HL-60 (cell line): ENCODE results near the gene MYOM1.

Experiments
- DNase-seq, 2 experiments: peaks; one replicate each; pipeline ENCODE4 v3.0.0-alpha.2; 2010 to 2020; ENCODE audit warnings: low read depth in 1 of 2, low spot score in 1 of 2
- H3K27ac ChIP-seq: fragments of 250-450 bp; sonication (Bioruptor Pico); replicated peaks from 2 replicates; pipeline ENCODE4 v1.5.1; 2020; ENCODE audit warnings: mild to moderate bottlenecking, moderate library complexity
- H3K27me3 ChIP-seq: fragments of 250-450 bp; sonication (Bioruptor Pico); 2 replicates; pipeline ENCODE4 v1.5.1; 2021; ENCODE audit warnings: mild to moderate bottlenecking, moderate library complexity; ENCODE audit not compliant: insufficient read depth, poor library complexity, severe bottlenecking
- H3K4me3 ChIP-seq: replicated peaks from 2 replicates; pipeline ENCODE4 v1.5.1; 2011; ENCODE audit warnings: mild to moderate bottlenecking, control low read depth, low read length; ENCODE audit not compliant: insufficient read depth
- GABPA ChIP-seq: IDR thresholded peaks from 2 replicates; pipeline ENCODE4 v1.6.1; 2012; ENCODE audit warnings: low read depth
- POLR2AphosphoS5 ChIP-seq: IDR thresholded peaks from 2 replicates; pipeline ENCODE4 v1.6.1; 2012; ENCODE audit warnings: low read depth
- SPI1 ChIP-seq: IDR thresholded peaks from 2 replicates; pipeline ENCODE4 v1.6.1; 2012; ENCODE audit warnings: low read depth, mild to moderate bottlenecking, borderline replicate concordance
- TF ChIP-seq, protein P1 (sequence below): IDR thresholded peaks from one replicate; pipeline ENCODE4 v1.5.1; 2011; ENCODE audit warnings: low read length, control low read depth, inconsistent platforms; ENCODE audit not compliant: insufficient read depth
- TF ChIP-seq, protein P2 (sequence below): IDR thresholded peaks from 2 replicates; pipeline ENCODE4 v1.6.1; 2012; ENCODE audit warnings: low read depth; ENCODE audit not compliant: insufficient replicate concordance

MYOM1 gene

DNA sequence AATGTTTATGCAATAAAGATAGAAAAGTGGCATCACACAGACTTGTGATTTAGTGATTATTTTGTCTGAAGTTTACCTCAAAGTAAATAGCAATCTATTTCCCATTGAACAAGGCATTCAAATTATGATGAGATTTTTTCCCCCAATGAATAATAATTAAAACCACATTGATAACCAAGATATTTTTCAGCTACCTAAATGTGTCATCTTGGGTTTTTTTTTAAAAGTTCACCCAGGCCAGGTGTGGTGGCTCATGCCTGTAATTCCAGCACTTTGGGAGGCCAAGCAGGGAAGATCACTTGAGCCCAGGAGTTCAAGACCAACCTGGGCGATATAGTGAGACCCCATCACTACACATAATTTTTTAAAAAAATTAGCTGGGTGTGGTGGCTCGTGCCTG is 27.0 kb downstream of the MYOM1 start:
- no peak for DNase-seq
- no peak for TF ChIP-seq GABPA
- TF ChIP-seq, protein P1, sequence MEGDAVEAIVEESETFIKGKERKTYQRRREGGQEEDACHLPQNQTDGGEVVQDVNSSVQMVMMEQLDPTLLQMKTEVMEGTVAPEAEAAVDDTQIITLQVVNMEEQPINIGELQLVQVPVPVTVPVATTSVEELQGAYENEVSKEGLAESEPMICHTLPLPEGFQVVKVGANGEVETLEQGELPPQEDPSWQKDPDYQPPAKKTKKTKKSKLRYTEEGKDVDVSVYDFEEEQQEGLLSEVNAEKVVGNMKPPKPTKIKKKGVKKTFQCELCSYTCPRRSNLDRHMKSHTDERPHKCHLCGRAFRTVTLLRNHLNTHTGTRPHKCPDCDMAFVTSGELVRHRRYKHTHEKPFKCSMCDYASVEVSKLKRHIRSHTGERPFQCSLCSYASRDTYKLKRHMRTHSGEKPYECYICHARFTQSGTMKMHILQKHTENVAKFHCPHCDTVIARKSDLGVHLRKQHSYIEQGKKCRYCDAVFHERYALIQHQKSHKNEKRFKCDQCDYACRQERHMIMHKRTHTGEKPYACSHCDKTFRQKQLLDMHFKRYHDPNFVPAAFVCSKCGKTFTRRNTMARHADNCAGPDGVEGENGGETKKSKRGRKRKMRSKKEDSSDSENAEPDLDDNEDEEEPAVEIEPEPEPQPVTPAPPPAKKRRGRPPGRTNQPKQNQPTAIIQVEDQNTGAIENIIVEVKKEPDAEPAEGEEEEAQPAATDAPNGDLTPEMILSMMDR, result no peak
- no peak for TF ChIP-seq SPI1
- Histone ChIP-seq H3K27me3 (no peaks in the 10 kb centered on the region), H3K27ac (no peak overlapping the region), H3K4me3 (no peak overlapping the region)

DNA sequence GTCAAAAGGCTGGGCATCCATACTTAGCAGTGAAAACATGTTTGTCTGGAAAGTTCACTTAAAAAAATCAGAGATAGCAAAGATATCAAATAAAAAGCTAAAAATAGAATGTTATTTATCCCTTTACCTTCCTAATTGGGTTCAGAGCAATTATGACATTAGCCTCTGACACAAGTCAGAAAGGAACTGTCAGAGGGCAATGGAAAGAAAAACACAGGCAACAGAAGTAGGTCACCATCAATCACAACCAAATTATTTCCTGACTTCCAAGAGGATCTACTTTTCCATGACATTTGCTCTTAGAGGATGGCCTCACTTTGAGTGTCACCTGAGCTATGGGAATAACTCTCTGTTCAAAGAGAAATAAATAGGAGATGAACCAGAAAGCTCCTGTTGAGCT is 27.5 kb downstream of the MYOM1 start:
- Histone ChIP-seq H3K4me3 (no peak overlapping the region), H3K27me3 (no peaks in the 10 kb centered on the region), H3K27ac (no peak overlapping the region)
- TF ChIP-seq POLR2AphosphoS5 (no peak), SPI1 (no peak), GABPA (no peak)
- TF ChIP-seq, protein P2, sequence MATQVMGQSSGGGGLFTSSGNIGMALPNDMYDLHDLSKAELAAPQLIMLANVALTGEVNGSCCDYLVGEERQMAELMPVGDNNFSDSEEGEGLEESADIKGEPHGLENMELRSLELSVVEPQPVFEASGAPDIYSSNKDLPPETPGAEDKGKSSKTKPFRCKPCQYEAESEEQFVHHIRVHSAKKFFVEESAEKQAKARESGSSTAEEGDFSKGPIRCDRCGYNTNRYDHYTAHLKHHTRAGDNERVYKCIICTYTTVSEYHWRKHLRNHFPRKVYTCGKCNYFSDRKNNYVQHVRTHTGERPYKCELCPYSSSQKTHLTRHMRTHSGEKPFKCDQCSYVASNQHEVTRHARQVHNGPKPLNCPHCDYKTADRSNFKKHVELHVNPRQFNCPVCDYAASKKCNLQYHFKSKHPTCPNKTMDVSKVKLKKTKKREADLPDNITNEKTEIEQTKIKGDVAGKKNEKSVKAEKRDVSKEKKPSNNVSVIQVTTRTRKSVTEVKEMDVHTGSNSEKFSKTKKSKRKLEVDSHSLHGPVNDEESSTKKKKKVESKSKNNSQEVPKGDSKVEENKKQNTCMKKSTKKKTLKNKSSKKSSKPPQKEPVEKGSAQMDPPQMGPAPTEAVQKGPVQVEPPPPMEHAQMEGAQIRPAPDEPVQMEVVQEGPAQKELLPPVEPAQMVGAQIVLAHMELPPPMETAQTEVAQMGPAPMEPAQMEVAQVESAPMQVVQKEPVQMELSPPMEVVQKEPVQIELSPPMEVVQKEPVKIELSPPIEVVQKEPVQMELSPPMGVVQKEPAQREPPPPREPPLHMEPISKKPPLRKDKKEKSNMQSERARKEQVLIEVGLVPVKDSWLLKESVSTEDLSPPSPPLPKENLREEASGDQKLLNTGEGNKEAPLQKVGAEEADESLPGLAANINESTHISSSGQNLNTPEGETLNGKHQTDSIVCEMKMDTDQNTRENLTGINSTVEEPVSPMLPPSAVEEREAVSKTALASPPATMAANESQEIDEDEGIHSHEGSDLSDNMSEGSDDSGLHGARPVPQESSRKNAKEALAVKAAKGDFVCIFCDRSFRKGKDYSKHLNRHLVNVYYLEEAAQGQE, result no peak
- TF ChIP-seq, protein P1, result no peak
- DNase-seq, result no peak

DNA sequence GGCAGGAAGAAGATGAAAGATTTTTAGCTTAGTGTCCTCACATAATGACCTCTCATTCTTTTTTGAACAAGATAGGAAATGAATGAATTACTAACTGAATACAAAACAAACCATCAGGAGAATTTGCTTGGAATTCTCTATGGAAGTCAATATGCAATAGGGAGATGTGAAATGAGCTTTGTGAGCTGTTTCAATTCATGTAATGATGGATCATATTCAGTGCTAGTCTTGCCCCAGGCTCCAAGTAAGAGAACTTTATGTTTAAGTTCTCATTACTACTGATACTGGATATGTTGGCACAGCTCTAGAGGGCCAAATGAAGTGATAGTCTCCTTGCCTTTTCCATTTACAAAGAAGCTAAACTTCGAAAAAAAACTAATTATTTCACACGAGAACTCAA is 29.2 kb downstream of the MYOM1 start:
- no peak for DNase-seq
- TF ChIP-seq, protein P1, result no peak
- no peak for TF ChIP-seq POLR2AphosphoS5
- no peak for TF ChIP-seq SPI1
- TF ChIP-seq GABPA, result no peak
- TF ChIP-seq, protein P2, result no peak
- H3K27ac ChIP-seq, result no peak overlapping the region

DNA sequence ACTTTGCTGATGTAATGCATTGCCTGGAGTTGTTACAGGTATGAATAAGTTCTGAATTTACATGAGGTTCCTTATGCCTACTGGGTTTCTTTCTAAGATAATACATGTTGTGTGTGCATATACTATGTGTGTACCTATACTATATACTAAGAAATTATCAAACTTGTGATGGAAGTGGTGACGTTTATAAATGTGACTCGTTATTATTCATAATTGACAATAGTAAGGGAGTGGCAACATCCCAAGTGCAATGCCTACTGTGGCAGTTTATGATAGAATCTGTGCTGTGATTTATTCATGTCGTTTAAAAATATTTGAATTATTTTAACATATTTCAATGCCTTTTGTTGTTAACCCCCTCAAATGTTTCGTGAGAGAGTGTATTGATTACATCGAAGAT is 29.9 kb downstream of the MYOM1 start:
- DNase-seq, result no peak
- H3K27ac ChIP-seq, result no peak overlapping the region
- no peaks in the 10 kb centered on the region for H3K27me3 ChIP-seq
- no peak for TF ChIP-seq GABPA
- TF ChIP-seq SPI1, result no peak
- TF ChIP-seq, protein P1, result no peak
- no peak for TF ChIP-seq POLR2AphosphoS5
- TF ChIP-seq, protein P2, result no peak
- no peak overlapping the region for H3K4me3 ChIP-seq

More for the DNA sequence above, 29.2 kb downstream of the MYOM1 start:
- Histone ChIP-seq H3K4me3 (no peak overlapping the region), H3K27me3 (no peaks in the 10 kb centered on the region)
